NB4 (cell line): Measurements from ENCODE around the gene FXN.

Experiments used
- CTCF ChIP-seq: IDR thresholded peaks from one replicate; pipeline ENCODE4 v1.5.1; 2012; ENCODE audit warnings: low read depth, low read length
- POLR2A ChIP-seq: IDR thresholded peaks from 2 replicates; pipeline ENCODE4 v1.6.1; 2011; ENCODE audit warnings: mild to moderate bottlenecking; ENCODE audit not compliant: insufficient read length; ENCODE audit errors: extremely low read depth

GRCh38 chr9:69085569-69086283 lies 50.2 kb downstream of the FXN start:
- TF ChIP-seq CTCF, result no peak
- no peak for TF ChIP-seq POLR2A
